B cell (primary cell): Measurements from ENCODE around the gene AEBP2.

Experiments
- CTCF ChIP-seq: fragments of 200-600 bp; IDR thresholded peaks from one replicate; pipeline ENCODE4 v1.8.0; 2022; ENCODE audit warnings: antibody characterized with exemption, mild to moderate bottlenecking
- EZH2 ChIP-seq: IDR thresholded peaks from 2 replicates; pipeline ENCODE4 v1.6.1; 2012; ENCODE audit warnings: borderline replicate concordance, low read depth, mild to moderate bottlenecking, moderate library complexity, low read length; ENCODE audit not compliant: insufficient read depth, poor library complexity, severe bottlenecking

DNA sequence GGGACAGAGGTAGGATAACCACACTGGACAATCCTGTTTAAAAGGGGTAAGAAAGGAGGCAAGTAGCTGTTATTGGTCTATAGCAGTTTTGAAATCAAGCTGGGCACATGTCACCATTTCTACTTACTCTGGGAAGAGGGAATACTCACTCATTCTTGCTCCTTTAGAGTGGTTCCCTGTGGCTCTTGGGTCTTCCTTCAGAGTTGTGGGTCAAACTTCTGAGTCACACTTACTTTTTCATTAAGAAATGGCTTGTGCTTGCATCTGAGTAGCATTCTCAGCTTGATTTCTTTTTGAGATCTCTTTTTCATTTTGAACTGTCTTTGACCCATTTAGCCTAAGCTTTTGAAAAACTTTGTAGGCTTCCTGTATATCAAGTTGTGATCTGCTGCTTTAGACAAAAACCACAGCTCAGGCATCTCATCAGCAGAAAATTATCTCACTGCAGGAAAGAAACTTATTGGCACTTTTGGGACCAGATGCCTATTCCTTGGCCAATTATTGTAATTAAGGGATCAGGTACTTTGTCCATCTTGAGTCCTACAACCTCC lies 122.2 kb downstream of the AEBP2 start:
- TF ChIP-seq CTCF = no peak
- no peak for TF ChIP-seq EZH2
